DND-41 (cell line): ENCODE results near the gene PEAK3.

Experiments used
- ATAC-seq: fragments of 200-7000 bp; cut with Tn5 transposase; 3 replicates; pipeline ENCODE4 v1.9.1; 2021; ENCODE audit warnings: low read depth; ENCODE audit not compliant: insufficient read depth
- DNase-seq: peaks from one replicate; pipeline ENCODE4 v3.0.0-alpha.2; 2020
- H2AFZ ChIP-seq: 2 replicates; pipeline ENCODE4 v1.6.0; 2012; ENCODE audit warnings: low read depth, low read length
- H3K27ac ChIP-seq: 2 replicates; pipeline ENCODE4 v1.5.1; 2012; ENCODE audit warnings: low read length, inconsistent platforms
- H3K27me3 ChIP-seq: fragments of 200-600 bp; sonication (generic); 2 replicates; pipeline ENCODE4 v1.6.0; 2012; ENCODE audit warnings: low read length, mild to moderate bottlenecking, inconsistent platforms; ENCODE audit not compliant: insufficient read depth, poor library complexity
- H3K36me3 ChIP-seq: 2 replicates; pipeline ENCODE4 v1.5.1; 2012; ENCODE audit warnings: low read length, inconsistent platforms; ENCODE audit not compliant: insufficient read depth
- H3K4me1 ChIP-seq: 2 replicates; pipeline ENCODE4 v1.5.1; 2012; ENCODE audit warnings: mild to moderate bottlenecking, low read length; ENCODE audit not compliant: insufficient read depth
- H3K4me2 ChIP-seq: 2 replicates; pipeline ENCODE4 v1.6.0; 2012; ENCODE audit warnings: mild to moderate bottlenecking, moderate library complexity, low read length, inconsistent platforms; ENCODE audit not compliant: insufficient read depth
- H3K4me3 ChIP-seq, 2 experiments: fragments of 200-600 bp in 1 of 2; shearing (Covaris generic) in 1 of 2; 2 replicates each; pipeline ENCODE4 v1.5.1; 2012 to 2016; ENCODE audit warnings: inconsistent platforms in 2 of 2, low read length in 2 of 2, mild to moderate bottlenecking in 2 of 2, low read depth in 1 of 2, moderate library complexity in 1 of 2
- H3K79me2 ChIP-seq: 2 replicates; pipeline ENCODE4 v1.6.0; 2012; ENCODE audit warnings: low read length, inconsistent platforms; ENCODE audit not compliant: insufficient read depth
- H3K9ac ChIP-seq: 2 replicates; pipeline ENCODE4 v1.6.0; 2012; ENCODE audit warnings: low read depth, mild to moderate bottlenecking, inconsistent platforms, low read length, moderate library complexity
- H3K9me3 ChIP-seq: 2 replicates; pipeline ENCODE4 v1.5.1; 2012; ENCODE audit warnings: low read length, moderate library complexity, mild to moderate bottlenecking, inconsistent platforms; ENCODE audit not compliant: insufficient read depth, severe bottlenecking
- H4K20me1 ChIP-seq: 2 replicates; pipeline ENCODE4 v1.6.0; 2012; ENCODE audit warnings: low read length; ENCODE audit not compliant: insufficient read depth
- CTCF ChIP-seq: IDR thresholded peaks from 2 replicates; pipeline ENCODE4 v1.5.1; 2012; ENCODE audit warnings: borderline replicate concordance, low read length, moderate library complexity, mild to moderate bottlenecking; ENCODE audit not compliant: poor library complexity, severe bottlenecking; ENCODE audit errors: extremely low read depth
- EZH2 ChIP-seq: IDR thresholded peaks from 3 replicates; pipeline ENCODE4 v1.6.1; 2012; ENCODE audit warnings: borderline replicate concordance, low read depth, mild to moderate bottlenecking, moderate library complexity, low read length, inconsistent platforms; ENCODE audit not compliant: severe bottlenecking

Gene PEAK3

GRCh38 chr19:2269244-2270156, 12.5 kb downstream of the PEAK3 start:
- H4K20me1 ChIP-seq = peaks cover 49% of the 10 kb centered on the region
- H3K9me3 ChIP-seq = no peaks in the 10 kb centered on the region
- peaks cover 62% of the 10 kb centered on the region for H3K79me2 ChIP-seq
- no peaks in the 10 kb centered on the region for H3K27me3 ChIP-seq
- H3K4me2 ChIP-seq = peak overlapping the region; percentile 84
- ATAC-seq (peak; percentile 70), DNase-seq (peak; percentile 99)
- TF ChIP-seq CTCF (no peak), EZH2 (no peak)
- H3K36me3 ChIP-seq = peaks cover 44% of the 10 kb centered on the region
- peak overlapping the region; percentile 100 for H3K4me3 ChIP-seq
- peaks cover 44% of the 10 kb centered on the region for H3K4me1 ChIP-seq
- H2AFZ ChIP-seq = peak overlapping the region; percentile 83; the same call in 1 of the 2 replicates
- H3K27ac ChIP-seq = peak overlapping the region; percentile 99
- H3K9ac ChIP-seq = peak overlapping the region; percentile 100

- H4K20me1 ChIP-seq = peaks cover 42% of the 10 kb centered on the region
- peak overlapping the region; percentile 82 for H3K4me3 ChIP-seq
- H3K79me2 ChIP-seq = peaks cover 55% of the 10 kb centered on the region
- peak overlapping the region; percentile 100 for H3K9ac ChIP-seq
- peaks cover 38% of the 10 kb centered on the region for H3K4me1 ChIP-seq
- peak overlapping the region; percentile 72 for H3K4me2 ChIP-seq
- peak overlapping the region; percentile 83 for H2AFZ ChIP-seq
- TF ChIP-seq EZH2 = no peak
- TF ChIP-seq CTCF = no peak
- DNase-seq (no peak), ATAC-seq (no peak)
- H3K36me3 ChIP-seq = peaks cover 37% of the 10 kb centered on the region
- no peaks in the 10 kb centered on the region for H3K9me3 ChIP-seq
- peak overlapping the region; percentile 89 for H3K27ac ChIP-seq
- H3K27me3 ChIP-seq = no peaks in the 10 kb centered on the region
These were observed 13.1 kb downstream of the PEAK3 start for GRCh38 chr19:2268861-2269243.

- Histone ChIP-seq H3K27ac (peak overlapping the region; percentile 89), H4K20me1 (peaks cover 40% of the 10 kb centered on the region), H3K79me2 (peaks cover 52% of the 10 kb centered on the region), H3K4me2 (peak overlapping the region; percentile 72), H2AFZ (peak overlapping the region; percentile 83), H3K4me1 (peaks cover 34% of the 10 kb centered on the region), H3K4me3 (peak overlapping the region; percentile 82; a peak in 3 of 4 replicates), H3K27me3 (no peaks in the 10 kb centered on the region), H3K9me3 (no peaks in the 10 kb centered on the region), H3K9ac (peak overlapping the region; percentile 100), H3K36me3 (peaks cover 36% of the 10 kb centered on the region)
- DNase-seq (no peak), ATAC-seq (no peak)
- TF ChIP-seq CTCF = no peak
- TF ChIP-seq EZH2 = no peak
These were observed 13.5 kb downstream of the PEAK3 start for GRCh38 chr19:2268480-2268830.
